Neural progenitor cell (in vitro differentiated cells): Measurements from ENCODE around the gene HHAT.

Source experiments
- CTCF ChIP-seq: fragments of 200-600 bp; sonication (generic); IDR thresholded peaks from 2 replicates; pipeline ENCODE4 v1.5.1; 2017; ENCODE audit warnings: antibody characterized with exemption, mild to moderate bottlenecking
- EZH2 ChIP-seq: fragments of 200-600 bp; sonication (generic); IDR thresholded peaks from 2 replicates; pipeline ENCODE4 v1.6.1; 2017; ENCODE audit warnings: antibody characterized with exemption, mild to moderate bottlenecking, moderate library complexity

DNA sequence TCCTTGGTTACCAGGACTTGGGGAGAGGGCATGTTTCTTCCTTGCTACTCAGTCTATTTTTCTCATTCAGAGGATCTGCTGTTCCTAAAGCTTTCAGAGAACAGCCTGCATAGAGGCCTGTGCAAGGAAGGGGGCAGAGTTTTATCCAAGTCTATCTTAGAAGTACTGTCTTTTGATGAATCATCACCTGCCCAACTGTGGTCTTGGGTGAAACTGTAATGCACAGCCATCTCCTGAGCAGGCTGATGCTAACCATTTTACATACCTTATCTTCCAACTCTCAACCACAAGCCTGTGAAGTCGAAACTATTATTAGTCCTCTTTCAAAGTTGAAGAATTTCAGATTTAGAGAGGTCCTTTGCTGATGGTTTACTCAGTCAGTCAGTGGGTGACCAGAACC lies 368.0 kb downstream of the HHAT start:
- TF ChIP-seq CTCF (no peak), EZH2 (no peak)
